Stimulated activated effector memory CD8-positive, alpha-beta T cell treated with anti-CD3 and anti-CD28 coated beads, Interleukin-12 subunit alpha, Interleukin-12 subunit beta, amount 100 ng/mL, for 72 hours (primary cell): ENCODE results near the gene IFNA2.
"Not testable (repeated sequence)": the region's sequence is repeated elsewhere in the genome, so short reads cannot be mapped to it uniquely, and the experiment has no call there.

Experiments used
- ATAC-seq: fragments of 150-1000 bp; cut with Tn5 transposase; 2 replicates; pipeline ENCODE4 v1.10.0; 2021
- DNase-seq, 2 donors: peaks; one replicate each; pipeline ENCODE4 v3.0.0; 2021 to 2022; ENCODE audit warnings: low spot score in 2 of 2
- H3K27ac Mint-ChIP-seq: one replicate; pipeline ENCODE4 v1.8.0; 2022; ENCODE audit warnings: mild to moderate bottlenecking, mixed read lengths
- H3K36me3 Mint-ChIP-seq: one replicate; pipeline ENCODE4 v1.8.0; 2022; ENCODE audit warnings: mild to moderate bottlenecking, mixed read lengths
- H3K4me1 Mint-ChIP-seq: one replicate; pipeline ENCODE4 v1.8.0; 2022; ENCODE audit warnings: mixed read lengths
- H3K4me3 Mint-ChIP-seq: one replicate; pipeline ENCODE4 v1.8.0; 2022; ENCODE audit warnings: mild to moderate bottlenecking, mixed read lengths
- H3K9me3 Mint-ChIP-seq: one replicate; pipeline ENCODE4 v1.8.0; 2022; ENCODE audit warnings: mixed read lengths

IFNA2 gene

GRCh38 chr9:21399956-21400355 is 14.8 kb upstream of the IFNA2 start:
- Mint-ChIP-seq H3K9me3 (no peaks in the 10 kb centered on the region), H3K4me1 (peaks cover 11% of the 10 kb centered on the region), H3K4me3 (no peak overlapping the region), H3K36me3 (no peaks in the 10 kb centered on the region), H3K27ac (no peak overlapping the region)
- no peak for DNase-seq
- no peak for ATAC-seq

- Mint-ChIP-seq H3K36me3 (no peaks in the 10 kb centered on the region), H3K4me3 (no peak overlapping the region), H3K9me3 (no peaks in the 10 kb centered on the region), H3K27ac (no peak overlapping the region), H3K4me1 (peaks cover 11% of the 10 kb centered on the region)
- ATAC-seq, result no peak
- DNase-seq, result no peak
These were observed 13.8 kb upstream of the IFNA2 start for GRCh38 chr9:21398955-21399489.

DNA sequence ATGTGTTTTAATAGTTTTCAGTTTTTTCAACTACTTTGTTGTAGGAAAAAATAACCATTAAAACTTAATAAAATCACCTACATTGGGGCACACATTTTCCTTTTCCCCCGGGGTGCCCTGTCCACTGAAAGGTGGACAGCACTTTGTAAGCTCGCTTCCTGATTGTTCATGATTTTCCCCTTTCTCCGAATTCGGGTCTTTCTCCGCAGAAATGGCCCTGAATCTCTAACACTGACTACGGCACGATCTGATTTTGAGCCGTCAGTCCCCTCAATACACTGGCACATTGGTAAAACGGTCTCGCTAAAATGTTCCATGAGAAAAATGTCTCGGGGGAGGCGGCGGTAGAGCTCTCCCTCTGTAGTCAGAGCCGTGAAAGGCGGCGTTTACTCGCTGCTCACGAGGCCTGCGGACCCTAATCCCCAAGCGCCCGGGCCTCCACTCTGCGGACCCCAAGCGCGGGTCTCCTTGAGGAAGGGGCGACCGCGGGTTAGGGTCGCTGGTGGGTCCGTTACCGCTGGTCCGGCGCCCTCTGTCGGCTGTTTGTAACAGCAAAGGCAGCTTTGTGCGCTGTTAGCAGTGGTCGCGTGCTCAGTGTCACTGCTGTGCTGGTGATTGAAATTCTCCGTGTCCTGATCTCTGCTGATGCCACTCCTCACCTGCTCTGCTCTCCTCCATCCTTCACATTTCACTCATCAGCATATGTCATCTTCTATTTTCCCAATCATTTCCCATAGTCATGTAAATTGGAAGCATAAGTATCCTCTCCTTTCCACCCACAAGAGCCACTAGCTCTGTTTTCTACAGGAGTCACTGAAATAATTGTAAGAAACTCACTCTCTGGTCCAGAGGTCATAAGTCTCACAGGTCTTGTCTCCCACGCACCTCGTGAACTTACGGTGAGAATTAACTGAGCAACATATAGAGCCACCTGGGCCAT is 10.8 kb upstream of the IFNA2 start:
- H3K4me1 Mint-ChIP-seq, result peaks cover 11% of the 10 kb centered on the region
- peak overlapping the region; percentile 65 for H3K4me3 Mint-ChIP-seq
- DNase-seq, result peak; percentile 36 to 79
- peak overlapping the region; percentile 6 for H3K27ac Mint-ChIP-seq
- no peaks in the 10 kb centered on the region for H3K36me3 Mint-ChIP-seq
- peak; percentile 84 for ATAC-seq
- no peaks in the 10 kb centered on the region for H3K9me3 Mint-ChIP-seq

GRCh38 chr9:21392270-21392669 is 7.1 kb upstream of the IFNA2 start:
- no peak for DNase-seq
- ATAC-seq, result peak; percentile 72

DNA sequence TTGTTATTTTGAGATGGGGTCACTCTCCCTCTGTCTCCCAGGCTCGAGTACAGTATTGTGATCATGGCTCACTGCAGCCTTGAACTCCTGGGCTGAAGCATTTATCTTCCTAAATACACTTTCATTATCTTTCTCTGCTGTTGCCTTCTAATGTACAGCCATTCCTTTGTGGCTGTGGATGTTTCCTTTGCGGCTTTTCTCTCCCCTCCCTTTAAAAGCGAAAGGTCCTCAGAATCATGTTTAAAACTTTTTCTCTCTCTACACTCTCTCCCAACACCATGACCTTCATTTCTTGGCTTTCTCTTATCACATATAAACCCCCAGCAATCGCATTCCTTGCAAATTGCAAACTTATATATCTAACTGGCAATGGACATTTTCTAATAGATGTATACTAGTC is 1.6 kb downstream of the IFNA2 start:
- H3K36me3 Mint-ChIP-seq, result no peaks in the 10 kb centered on the region
- no peak overlapping the region for H3K27ac Mint-ChIP-seq
- DNase-seq (no peak), ATAC-seq (no peak)
- H3K4me3 Mint-ChIP-seq, result no peak overlapping the region
- H3K9me3 Mint-ChIP-seq, result no peaks in the 10 kb centered on the region
- peaks cover 22% of the 10 kb centered on the region for H3K4me1 Mint-ChIP-seq

More at GRCh38 chr9:21392270-21392669, 7.1 kb upstream of the IFNA2 start:
- Mint-ChIP-seq H3K4me1 (peaks cover 11% of the 10 kb centered on the region), H3K4me3 (no peak overlapping the region), H3K9me3 (no peaks in the 10 kb centered on the region), H3K36me3 (no peaks in the 10 kb centered on the region), H3K27ac (no peak overlapping the region)

GRCh38 chr9:21381448-21382339 is 3.5 kb downstream of the IFNA2 start:
- DNase-seq (no peak), ATAC-seq (peak; percentile 80)
- Mint-ChIP-seq H3K36me3 (no peaks in the 10 kb centered on the region), H3K4me1 (peaks cover 23% of the 10 kb centered on the region), H3K27ac (no peak overlapping the region), H3K9me3 (no peaks in the 10 kb centered on the region), H3K4me3 (no peak overlapping the region)

- H3K4me3 Mint-ChIP-seq, H3K36me3 Mint-ChIP-seq, ATAC-seq, H3K4me1 Mint-ChIP-seq, H3K9me3 Mint-ChIP-seq, DNase-seq: not testable (repeated sequence)
- peak overlapping the region; percentile 17 for H3K27ac Mint-ChIP-seq
These were observed 13.7 kb downstream of the IFNA2 start for GRCh38 chr9:21371467-21371866.

GRCh38 chr9:21367957-21368356 is 17.2 kb downstream of the IFNA2 start, which contains the start of gene IFNA13:
IFNA13 (minus strand) TSS chr9:21368057; CDS start chr9:21368010, 47 bp downstream.
- Mint-ChIP-seq H3K9me3 (no peaks in the 10 kb centered on the region), H3K36me3 (no peaks in the 10 kb centered on the region), H3K4me1 (no peaks in the 10 kb centered on the region), H3K4me3 (no peak within 1 kb of the TSS), H3K27ac (no peak within 1 kb of the TSS)
- ATAC-seq (no peak), DNase-seq (no peak)

GRCh38 chr9:21367169-21367568 is 18.0 kb downstream of the IFNA2 start:
- DNase-seq, H3K27ac Mint-ChIP-seq, ATAC-seq, H3K4me1 Mint-ChIP-seq, H3K9me3 Mint-ChIP-seq, H3K36me3 Mint-ChIP-seq, H3K4me3 Mint-ChIP-seq: not testable (repeated sequence)

DNA sequence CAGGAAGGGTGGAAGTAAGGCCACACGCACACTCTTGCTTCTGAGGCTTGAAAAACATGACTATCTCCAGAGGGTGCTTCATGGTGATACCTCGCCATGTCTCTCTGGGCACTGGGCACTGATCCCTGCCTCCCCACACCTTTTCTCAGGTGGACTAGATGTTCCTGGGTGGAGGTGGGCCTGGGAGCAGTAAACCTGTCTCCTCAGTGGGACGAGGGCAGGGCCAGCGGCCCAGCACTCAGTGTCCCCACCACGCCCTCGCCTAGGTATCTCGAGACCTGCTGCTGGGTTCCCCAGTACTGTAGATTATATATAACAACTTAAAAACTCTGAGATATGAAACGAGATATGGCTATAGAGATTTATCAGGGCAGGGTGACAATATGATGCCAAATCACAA is 22.9 kb downstream of the IFNA2 start:
- DNase-seq (no peak), ATAC-seq (no peak)
- H3K4me3 Mint-ChIP-seq, result no peak overlapping the region
- H3K9me3 Mint-ChIP-seq, result no peaks in the 10 kb centered on the region
- no peak overlapping the region for H3K27ac Mint-ChIP-seq
- H3K4me1 Mint-ChIP-seq, result peaks cover 9% of the 10 kb centered on the region
- H3K36me3 Mint-ChIP-seq, result no peaks in the 10 kb centered on the region

DNA sequence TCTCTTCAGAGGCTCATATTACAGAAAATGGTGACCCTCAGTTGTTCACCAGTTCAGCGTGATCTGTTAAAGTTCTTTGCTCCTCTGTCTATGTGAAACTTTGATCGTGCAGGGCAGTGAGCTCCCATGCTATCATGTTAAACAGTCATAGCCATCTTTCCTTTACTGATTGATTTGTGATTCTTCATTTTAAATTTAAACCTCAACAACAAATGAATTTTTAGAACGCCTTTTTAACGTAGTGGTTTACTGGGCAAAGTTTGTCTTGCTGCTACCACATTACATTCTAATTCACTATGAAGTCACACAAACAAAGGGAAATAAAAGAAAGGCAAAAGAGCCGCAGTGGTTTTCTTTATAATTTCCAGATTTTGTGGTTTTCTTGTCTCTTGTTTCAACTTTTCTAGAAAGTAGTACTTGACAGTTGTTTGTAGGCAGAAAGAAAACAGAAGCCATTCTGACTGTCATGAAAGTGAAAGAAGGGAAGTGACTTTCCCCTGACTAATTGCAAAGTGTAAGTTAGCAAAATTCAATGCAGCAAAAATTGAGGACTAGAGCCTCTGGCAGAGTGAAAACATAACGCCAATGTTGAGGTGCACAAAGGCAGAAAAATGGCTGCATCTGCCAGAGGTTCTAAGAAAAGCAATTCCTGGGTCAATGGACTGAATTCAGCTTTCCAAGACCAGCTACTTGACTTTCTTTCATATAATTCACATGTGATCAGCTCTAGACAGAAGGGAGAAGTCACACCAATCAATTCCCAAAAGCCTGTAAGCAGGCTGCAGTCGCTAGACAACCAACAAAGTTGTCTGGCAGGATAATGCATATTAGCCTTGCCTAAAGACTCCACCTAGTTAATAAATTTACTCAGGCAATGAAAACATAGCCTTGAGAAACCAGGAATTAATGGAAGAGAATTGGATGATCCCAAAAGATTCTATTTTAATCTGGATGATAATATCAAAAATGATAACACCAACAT is 27.4 kb downstream of the IFNA2 start:
- Mint-ChIP-seq H3K4me3 (peak overlapping the region; percentile 29), H3K36me3 (no peaks in the 10 kb centered on the region), H3K4me1 (peaks cover 13% of the 10 kb centered on the region), H3K9me3 (peaks cover 5% of the 10 kb centered on the region), H3K27ac (peak overlapping the region; percentile 9)
- DNase-seq (no peak), ATAC-seq (peak; percentile 95)

GRCh38 chr9:21350787-21351186 is 34.4 kb downstream of the IFNA2 start, which contains the start of gene IFNA6:
IFNA6 (minus strand) TSS chr9:21350887; CDS start chr9:21350887, 0 bp downstream.
- peaks cover 5% of the 10 kb centered on the region for H3K9me3 Mint-ChIP-seq
- no peaks in the 10 kb centered on the region for H3K4me1 Mint-ChIP-seq
- H3K4me3 Mint-ChIP-seq, result no peak within 1 kb of the TSS
- no peak within 1 kb of the TSS for H3K27ac Mint-ChIP-seq
- no peaks in the 10 kb centered on the region for H3K36me3 Mint-ChIP-seq
- DNase-seq (no peak), ATAC-seq (no peak)

DNA sequence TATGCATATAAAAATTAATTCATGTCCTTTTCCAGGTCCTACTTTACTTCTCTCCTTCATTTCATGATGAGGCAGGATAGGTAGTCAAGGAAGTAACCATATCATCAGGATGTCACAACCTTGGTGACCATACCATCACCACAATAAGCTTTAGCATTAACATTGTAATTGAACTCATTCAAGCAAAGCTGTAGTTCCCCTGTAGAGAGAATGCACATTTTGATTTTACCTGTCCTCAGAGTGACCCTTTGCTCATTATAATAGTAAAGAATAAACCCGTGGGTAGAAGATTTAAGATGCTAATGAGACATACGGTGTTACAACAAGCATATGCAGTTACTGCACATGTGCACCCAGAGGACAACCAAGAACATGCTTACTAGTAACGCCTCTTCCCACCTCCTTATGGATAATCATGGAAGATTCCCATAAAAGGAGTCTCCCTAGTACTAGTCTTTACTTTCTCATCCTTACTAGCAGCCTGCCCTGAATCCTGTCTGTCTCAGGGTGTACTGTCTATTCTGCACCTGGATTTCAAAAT is 36.7 kb downstream of the IFNA2 start:
- no peak for ATAC-seq
- DNase-seq, result no peak
- Mint-ChIP-seq H3K9me3 (no peaks in the 10 kb centered on the region), H3K36me3 (no peaks in the 10 kb centered on the region), H3K4me1 (no peaks in the 10 kb centered on the region), H3K27ac (no peak overlapping the region), H3K4me3 (no peak overlapping the region)

DNA sequence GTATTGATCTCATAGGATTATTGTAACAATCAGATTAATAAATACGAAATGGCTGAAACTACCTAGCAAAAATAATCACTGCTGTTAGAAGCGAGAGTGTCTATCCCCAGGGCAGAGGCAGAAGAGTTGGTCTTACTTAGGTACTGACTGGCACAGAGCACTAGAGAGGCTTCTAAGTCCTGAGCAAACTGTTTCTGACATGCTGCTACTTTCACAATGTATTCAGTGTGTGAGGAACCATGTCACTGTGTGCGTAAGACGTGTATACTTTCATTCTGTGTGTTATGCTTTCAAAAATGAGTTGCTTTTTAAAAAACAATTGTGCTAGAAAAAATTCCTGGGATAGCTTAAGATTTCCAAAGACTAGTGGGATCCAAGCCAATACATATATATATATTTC is 44.5 kb downstream of the IFNA2 start:
- DNase-seq, result no peak
- H3K4me1 Mint-ChIP-seq, result peaks cover 6% of the 10 kb centered on the region
- H3K9me3 Mint-ChIP-seq, result no peaks in the 10 kb centered on the region
- ATAC-seq, result no peak
- H3K36me3 Mint-ChIP-seq, result no peaks in the 10 kb centered on the region
- no peak overlapping the region for H3K4me3 Mint-ChIP-seq
- H3K27ac Mint-ChIP-seq, result no peak overlapping the region
